GM19467 (cell line): ENCODE results near the gene CCL17.
"Not testable (repeated sequence)": the region's sequence is repeated elsewhere in the genome, so short reads cannot be mapped to it uniquely, and the experiment has no call there.

Experiments used
- ATAC-seq: cut with Tn5 transposase; IDR thresholded peaks from one replicate; pipeline ENCODE4 v1.9.1; 2021; ENCODE audit warnings: mild to moderate bottlenecking, moderate library complexity; ENCODE audit not compliant: unreplicated experiment

Gene CCL17

DNA sequence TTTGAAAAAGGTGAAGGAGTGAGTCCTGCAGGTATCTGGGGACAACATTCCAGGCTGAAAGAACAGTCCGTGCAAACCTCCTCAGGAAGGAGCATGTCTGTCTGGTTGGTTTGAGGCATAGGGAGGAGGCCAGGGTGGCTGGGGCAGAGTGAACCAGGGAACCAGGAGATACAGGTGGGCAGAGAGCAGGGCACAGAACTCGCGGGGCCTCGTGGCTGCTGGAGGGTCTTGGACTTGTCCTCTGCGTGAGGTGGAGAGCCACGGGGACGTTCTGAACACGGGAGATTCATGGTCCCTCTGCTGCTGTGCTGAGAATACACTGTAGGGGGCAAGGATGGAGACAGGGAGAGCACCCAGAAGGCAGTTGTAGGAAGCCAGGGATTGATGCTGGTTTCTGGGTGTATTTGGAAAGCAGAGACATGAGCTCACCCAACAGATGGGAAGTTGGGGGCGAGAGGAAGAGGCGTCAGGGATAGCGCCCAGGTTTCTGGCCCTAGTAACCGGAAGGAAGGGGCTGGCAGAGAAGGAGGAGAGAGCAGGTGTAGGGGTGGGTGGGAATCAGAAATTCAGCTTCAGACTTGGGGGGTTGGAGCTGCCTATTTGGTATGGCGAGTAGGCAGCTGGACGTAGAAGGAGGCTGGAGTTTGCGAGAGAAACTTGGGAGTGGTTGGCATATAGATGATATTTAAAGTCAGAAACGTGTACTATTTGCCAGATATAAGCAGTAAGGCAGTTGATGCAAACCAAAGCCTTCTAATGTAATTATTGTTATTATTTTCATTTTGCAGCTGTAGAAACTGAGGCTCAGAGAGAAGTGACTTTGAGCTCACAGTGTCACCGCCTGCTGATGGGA lies at the start of gene CCL17:
TSS of gene CCL17 (plus strand) at position 803 of the 853 bp plus-strand sequence. CDS start 9,166 bp downstream, outside the sequence.
- ATAC-seq = no peak

DNA sequence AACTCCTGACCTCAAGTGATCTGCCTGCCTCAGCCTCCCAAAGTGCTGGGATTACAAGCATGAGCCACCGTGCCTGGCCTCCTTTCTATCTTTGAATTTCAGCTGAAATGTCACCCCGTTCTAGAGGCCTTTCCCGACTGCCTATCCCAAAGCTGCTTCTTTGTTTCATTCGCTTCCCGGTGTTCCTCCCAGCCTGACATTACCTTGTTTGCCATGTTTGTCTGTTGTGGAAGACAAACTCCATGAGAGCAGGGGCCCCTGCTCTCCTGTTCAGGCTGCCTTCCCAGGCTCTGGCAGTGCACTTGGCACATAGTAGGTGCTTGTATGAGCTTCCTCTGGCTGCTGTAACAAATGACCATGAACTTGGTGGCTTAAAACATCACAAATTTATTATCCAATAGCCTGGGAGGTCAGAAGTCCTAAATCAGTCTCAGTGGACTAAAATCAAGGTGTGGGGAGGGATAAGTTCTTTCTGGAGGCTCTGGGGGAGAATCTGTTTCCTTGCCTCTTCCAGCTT lies 48.6 kb upstream of the CCL17 start:
- ATAC-seq = no peak

DNA sequence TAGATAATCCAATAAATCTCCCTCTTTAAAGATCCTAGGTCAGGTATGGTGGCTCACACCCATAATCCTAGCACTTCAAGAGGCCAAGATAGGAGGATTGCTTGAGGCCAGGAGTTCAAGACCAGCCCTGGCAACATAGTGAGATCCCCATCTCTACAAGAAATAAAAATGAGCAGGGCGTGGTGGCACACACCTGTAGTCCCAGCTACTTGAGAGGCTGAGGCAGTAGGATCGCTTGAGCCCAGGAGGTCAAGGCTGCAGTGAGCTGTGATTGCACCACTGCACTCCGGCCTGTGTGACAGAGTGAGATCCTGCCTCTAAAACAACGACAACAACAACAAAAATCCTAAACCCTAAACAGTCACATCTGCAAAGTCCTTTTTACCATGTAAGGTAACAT lies 48.0 kb upstream of the CCL17 start:
- no peak for ATAC-seq

DNA sequence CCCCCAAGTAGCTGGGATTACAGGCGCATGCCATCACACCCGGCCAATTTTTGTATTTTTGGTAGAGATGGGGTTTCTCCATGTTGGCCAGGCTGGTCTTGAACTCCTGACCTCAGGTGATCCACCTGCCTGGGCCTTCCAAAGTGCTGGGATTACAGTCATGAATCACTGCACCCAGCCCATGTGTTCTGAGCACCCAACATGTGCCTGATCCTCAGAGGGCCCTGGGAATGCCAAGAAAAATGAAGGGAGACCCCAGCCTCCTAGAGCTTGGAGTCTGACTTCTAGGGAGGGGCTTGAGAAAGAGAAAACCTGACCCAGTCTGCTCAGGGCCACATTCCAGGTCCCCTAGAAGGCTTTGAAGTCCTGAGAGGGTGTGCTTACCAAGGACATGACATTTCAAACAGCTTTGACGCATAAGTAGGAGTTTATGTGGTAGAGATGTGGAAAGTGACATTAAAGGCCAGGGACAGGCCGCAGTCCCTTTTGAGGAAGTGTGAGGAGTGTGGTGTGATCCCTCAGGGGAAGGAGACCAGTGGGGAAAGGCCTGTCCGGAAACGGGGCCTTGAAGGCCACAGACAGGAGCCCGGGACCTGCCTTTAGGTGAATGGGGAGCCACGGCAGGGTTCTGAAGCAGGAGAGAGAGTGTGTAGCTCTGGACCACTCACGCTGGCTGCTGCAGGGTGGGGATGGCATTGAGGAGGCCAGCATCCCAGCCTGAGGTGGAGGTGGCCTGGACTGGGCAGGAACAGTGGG lies 47.1 kb upstream of the CCL17 start:
- no peak for ATAC-seq

DNA sequence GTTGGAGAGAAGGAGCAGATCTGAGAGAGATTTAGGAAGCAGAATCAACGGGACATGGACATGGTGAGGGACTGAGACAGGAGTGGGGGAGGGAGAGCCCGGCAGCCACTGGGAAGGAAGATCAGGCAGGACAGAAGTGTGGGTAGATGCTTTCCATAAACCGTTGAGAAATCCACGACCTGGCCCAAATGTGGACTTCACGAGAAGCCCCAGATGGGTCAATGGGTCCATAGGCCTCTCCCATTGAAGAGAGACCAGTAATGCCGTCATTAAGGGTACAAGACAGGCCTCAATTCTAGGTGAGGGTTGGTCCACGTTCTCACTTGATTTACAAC lies 46.5 kb upstream of the CCL17 start:
- no peak for ATAC-seq

DNA sequence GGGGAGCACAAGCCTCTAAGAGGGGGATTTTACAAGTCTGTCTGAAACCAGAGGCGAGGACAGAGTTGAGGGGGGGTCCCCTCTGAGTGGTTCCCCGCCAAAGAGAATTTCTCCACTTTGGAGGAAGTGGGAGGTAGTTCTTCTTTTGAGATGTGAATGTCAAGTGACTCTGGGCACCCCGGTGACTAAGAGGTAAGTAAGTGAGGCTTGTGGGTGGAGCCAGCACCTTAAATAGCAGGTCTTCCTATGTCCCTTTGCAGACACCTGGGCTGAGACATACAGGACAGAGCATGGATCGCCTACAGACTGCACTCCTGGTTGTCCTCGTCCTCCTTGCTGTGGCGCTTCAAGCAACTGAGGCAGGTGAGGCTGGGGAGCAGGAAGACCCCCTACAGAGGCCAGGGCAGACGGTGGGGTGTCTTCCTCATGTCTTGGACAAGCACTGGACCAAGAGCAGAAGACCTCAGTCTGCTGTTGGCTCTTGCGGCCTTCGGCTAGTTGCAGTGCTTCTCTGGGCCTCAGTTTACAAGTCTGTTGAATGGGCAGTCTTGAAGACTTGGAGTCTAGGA lies 46.0 kb upstream of the CCL17 start, which contains the start of gene CCL22:
TSS of gene CCL22 (plus strand) at position 257 of the 569 bp plus-strand sequence. CDS start at position 291, 34 bp downstream.
- ATAC-seq = no peak

DNA sequence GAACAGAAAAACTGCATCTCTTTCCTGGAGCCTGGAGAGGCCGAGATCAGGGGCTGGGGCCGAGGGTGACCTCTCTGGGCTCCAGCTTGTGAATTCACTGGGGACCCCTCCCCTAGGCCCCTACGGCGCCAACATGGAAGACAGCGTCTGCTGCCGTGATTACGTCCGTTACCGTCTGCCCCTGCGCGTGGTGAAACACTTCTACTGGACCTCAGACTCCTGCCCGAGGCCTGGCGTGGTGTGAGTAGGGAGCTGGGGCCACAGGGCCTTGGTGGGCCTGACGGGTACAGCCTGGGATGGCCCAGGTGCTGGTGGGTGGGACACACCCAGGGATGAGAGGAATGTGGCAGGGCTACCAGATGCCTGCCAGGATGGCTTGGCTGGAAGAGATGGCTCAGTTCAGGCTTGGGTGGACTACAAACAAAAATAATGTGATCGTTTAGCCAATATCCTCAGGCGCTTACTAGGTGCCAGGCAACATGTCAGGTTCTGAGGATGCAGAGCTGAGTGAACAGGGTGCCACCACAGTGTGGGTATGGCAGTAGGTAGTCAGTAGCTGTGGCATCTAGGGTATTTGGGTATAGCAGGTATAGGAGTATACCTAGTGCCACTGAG lies 44.1 kb upstream of the CCL17 start:
- no peak for ATAC-seq

DNA sequence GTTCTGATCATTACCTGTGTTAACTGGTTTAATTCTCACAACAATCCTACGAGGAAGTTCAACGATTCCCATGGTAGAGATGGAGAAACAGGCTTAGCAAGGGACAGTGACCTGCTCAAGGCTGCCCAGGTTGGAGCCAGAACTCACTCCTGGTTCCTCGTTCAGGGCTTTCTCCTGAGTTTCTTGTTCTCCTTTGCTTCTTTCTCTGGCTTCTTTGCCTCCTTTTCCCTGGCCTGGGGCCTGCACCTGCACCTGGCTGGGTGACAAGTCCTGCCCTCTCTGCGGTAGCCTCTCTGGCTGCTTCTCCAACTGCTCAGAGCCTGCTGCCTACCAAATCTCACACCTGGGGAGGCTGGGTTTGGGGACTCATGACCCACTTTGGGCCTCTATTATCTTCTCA lies 43.2 kb upstream of the CCL17 start:
- ATAC-seq = no peak

DNA sequence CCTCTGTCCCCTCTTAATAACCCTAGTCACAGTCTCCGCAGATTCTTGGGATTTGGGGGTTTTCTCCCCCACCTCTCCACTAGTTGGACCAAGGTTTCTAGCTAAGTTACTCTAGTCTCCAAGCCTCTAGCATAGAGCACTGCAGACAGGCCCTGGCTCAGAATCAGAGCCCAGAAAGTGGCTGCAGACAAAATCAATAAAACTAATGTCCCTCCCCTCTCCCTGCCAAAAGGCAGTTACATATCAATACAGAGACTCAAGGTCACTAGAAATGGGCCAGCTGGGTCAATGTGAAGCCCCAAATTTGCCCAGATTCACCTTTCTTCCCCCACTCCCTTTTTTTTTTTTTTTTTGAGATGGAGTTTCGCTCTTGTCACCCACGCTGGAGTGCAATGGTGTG lies 40.4 kb upstream of the CCL17 start:
- ATAC-seq = no peak

DNA sequence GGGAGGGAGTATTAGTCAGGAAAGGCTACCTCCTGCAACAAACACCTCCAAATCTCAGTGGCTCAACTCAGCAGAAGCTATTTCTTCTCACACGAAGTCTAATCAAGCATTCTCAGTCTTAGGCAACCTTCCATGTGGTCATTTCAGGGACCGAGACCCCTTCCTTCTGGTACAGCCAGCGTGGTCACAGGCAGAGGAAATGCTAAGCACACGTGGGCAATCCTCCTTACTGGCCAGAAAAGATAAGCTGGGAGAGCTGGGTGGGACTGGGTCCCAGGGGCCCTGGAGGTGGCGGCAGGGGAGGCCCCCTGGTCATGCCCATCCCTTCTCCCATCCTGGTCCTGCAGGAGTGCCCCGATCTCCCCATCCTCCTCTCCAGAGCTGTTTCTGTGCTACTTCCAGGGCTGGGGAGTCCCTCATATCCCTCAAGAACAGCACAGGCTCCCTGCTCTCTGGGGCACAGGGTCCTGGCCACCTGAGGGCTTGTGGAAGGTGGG lies 38.0 kb upstream of the CCL17 start:
- ATAC-seq = no peak

DNA sequence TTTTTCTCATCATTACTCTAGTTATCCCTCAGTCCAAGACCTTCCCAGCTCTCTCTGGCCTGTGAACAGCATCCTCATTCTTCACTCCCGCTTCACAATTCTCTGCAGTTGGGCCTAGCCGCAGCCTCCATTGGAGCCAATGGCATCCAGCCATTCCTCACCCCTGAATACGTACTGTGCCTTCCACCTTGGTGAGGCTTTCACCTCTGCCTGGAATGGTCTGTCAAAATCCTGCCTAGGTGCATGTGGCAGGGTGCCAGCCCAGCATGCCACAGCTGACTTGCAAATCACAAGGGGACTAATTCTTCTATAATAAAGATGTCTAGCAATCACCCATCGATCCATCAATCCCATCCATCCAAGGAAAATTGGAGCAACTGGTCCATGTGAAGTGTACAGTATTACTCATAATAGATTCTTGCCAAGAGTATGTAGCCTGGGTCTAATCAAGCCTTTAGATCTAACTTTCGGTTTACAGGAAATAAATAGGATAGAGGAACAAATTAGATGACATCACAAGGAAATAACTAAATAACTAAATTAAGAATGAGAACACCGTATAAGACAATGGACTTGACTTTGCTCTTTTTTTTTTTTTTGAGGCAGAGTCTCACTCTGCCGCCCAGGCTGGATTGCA lies 37.3 kb upstream of the CCL17 start:
- ATAC-seq = no peak

DNA sequence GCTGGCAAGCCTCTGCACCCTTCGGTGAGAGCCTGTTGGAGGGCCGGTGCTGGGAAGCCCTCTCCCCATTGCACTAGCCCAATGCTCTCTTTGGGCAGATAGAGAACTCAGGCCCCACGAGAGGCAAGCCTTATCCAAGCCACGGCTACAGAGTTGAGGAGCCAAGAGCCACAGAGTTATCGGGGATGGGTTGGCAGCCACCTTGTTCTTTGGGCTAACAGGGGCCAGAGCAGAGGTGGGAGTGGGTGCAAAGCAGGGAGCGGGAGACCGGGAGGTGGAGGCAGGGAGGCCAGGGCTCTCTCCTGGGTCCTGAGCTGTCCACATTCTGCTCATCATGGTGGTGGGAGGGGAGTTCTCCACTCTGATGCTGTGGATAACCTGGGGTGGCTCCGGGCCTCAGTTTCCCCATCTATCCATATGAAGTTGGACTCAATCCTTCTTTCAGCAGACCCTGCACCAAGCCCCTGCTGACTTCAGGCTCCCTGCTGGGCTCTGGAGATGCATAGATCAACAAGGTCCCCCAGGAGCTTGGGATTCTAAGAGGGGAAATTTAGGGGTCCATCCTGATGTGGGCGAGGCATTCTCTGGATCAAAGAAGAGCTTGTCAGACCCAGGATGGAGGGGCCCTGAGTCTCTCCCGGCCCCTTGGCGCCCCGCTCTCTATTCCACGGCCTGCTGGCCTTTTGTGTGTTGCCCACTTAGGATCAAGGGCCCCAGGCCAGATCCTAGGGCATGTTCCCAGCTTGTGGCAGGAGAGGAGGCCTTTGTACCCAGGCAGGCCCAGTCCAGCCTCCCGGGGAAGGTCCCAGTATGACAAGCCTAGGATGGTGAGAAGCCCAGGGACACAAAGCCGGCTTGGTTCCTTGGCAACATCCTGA lies 32.8 kb upstream of the CCL17 start:
- ATAC-seq = no peak

DNA sequence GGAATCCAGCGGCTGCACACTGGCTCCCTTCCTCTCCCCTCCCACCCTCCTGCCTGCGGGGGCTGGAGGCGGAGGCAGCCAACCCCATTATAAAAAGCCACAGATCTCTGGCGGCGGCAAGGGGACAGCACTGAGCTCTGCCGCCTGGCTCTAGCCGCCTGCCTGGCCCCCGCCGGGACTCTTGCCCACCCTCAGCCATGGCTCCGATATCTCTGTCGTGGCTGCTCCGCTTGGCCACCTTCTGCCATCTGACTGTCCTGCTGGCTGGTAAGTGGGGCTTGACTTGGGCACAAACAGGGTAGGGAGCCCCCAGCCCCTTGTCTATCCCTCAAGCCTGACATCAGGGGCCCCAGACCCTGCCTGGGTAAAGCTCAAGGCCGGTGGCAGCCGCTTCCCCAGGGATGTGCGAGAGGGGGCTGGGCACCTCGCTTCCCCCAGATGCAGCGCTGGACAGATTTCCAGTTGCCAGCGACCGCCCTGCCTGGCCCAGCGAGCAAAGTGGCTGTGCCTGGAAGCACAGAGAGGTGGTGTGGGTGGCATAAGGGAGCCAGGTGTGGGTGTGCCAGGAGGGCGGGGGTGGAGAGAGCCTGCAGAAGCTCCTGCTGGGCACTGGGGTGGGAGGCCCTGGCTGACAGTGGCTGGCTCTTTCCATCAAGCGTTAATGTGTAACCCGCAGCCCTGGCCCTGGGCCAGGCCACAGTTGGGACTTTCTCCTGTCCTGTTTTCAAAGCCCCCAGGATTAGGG lies 32.0 kb upstream of the CCL17 start, which contains the start of gene CX3CL1:
TSS of gene CX3CL1 (plus strand) at position 119 of the 745 bp plus-strand sequence. CDS start at position 198, 79 bp downstream.
- ATAC-seq = no peak

DNA sequence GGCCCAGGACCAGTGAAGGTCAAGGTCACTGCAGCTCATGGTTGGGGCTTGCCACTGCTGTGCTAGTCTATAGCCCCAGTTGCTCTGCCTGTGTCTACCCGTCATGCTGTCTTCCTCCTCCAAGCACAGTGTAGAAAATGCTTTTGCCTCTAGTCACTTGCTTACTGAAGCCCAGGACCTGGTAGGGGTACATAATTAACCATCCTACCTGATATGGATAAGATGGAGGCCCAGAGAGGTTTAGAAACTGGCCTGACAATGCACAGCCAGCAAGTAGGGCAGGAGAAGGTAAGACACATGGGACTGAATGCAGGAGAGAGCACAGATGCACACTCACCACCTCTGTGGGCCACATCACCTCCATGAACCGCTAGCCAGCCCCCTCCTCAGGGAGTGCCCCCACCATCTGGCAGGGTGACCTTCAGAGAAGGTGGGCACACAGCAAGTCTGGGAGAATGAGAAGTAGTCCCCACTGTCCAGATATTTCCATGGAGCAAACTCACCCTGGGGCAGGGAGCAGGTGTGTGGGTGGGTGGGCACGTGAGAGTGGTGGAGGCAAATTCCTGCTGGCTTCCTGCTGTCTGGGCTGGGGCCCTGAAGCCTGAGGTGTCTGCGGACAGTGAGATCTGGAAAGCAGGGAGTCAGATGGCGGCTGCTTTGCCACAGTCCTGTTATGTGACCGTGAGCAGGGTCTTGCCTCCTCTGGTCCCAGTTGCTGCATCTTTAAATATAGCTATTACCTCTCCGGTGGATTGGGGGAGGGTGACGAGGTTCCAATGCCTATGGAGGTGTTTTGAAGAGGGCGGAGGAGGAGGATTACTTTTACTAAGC lies 31.2 kb upstream of the CCL17 start:
- no peak for ATAC-seq

DNA sequence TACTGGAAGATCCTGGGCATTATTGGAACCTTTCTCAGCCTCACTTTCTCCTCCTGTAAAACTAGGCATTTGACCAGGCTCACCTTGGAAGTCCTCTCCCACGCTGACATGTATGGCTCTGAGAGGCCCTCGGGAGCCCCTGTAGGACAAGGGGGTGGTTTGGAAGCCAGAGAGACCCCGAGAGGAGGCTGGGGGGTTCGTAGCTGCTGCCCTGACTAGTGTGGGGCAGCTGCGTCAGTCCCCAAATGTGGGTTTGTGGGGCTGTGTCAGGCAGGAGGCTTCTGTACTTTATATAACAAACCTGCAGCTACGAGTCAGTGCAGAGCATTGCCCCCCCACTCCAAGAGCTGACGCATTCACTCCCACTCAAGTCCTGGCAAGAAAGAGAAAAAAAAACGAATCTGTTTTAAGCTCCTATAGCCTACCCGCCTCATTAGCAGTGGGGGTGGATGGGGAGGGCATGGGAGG lies 30.5 kb upstream of the CCL17 start:
- no peak for ATAC-seq

DNA sequence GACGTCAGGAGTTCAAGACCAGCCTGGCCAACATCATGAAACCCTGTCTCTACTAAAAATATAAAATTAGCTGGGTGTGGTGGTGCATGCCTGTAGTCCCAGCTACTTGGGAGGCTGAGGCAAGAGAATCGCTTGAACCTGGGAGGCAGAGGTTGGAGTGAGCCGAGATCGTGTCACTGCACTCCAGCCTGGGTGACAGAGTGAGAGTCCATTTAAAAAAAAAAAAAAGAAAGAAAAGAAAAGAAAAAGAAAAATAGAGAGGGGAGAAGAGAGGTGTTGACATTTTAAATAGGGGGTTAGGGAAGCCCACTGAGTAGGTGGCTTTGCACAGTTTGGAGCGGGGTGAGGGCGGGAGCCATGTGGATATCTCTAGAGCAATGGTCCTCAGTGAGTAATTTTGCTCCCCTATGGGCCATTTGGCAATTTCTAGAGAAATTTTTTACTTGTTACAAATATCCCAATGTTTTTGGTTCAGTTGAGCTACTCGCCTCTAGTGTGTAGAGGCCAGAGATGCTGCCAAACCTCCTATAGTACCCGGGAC lies 29.6 kb upstream of the CCL17 start:
- not testable (repeated sequence) for ATAC-seq

DNA sequence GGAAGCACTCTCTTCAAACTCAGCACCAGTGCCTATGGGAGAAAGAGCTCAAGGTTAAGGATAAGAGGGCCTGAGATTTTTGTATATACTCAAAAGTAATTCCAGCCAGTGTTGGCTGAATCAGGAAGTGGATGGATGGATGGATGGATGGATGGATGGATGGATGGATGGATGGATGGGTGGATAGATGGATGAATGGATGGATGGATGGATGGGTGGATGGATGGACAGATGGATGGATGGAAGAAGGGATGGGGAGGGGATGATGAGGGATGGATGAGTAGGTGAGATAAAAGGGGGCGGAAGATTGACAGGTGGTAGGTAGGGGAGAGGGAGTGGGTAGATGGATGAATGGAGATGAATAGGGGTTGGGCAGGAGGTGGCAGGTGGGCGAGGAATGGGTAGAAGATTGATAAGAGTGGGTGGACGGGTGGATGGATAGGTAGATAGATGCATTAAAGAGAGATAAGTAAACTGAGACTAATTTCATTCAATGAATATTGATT lies 28.2 kb upstream of the CCL17 start:
- no peak for ATAC-seq
